Measurements from ENCODE around the gene PANX3.

DNA sequence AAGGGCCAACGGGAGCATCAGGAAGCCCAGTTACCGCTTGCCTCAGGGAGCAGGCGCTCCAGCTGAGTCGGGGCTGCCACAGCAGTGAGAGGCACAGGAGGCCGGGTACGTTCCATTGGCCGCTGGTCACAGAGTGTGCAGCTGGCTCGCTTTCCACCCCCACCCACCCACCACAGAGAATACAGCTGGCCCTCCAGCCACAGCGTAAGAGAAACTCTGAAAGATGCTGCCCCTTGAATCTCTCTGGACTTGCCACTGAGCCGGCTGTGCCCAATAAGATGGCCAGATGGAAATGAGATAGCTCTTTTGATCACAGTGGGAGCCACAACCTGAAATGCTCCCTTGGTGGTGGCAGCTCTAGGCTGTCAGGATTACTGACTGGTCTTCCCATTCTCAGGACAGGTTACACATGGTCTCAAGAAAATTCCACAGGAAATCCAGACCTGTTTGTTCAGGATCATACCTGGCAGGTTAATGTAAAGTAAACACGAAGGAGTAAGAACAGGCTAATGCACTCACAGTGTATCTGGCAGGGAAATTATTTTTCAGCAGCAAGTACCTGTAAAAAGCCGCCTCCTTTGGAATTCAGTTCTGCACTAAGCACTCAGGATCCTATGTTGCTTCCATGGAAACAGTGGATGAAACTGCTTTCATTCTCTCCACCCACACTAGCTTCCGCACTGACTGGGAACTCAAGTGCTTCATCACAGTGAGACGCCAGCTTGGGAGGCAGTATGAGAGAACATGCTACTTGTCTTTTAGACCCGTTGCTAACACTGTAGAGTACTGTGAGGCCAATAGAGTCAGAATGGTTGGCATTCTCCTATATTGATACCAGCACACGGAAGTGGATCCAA is 45.8 kb downstream of the PANX3 start:
- TF ChIP-seq CTCF (conservative IDR thresholded peaks at IDR 0.05) (no peak), ZFX (IDR thresholded peaks at IDR 0.05) (no peak)

Measured in C4-2B (cell line).